Spleen (tissue), 11 donors: Measurements from ENCODE around the gene TROAP. TPM values are rescaled to one million over a fixed set of nuclear protein-coding genes. Genes with fewer than 3 reads are reported as not detected.
"Not testable (repeated sequence)": the region's sequence is repeated elsewhere in the genome, so short reads cannot be mapped to it uniquely, and the experiment has no call there.

Experiments
- DNase-seq: peaks from one replicate; pipeline ENCODE4 v3.0.0-alpha.2; 2020
- H3K27ac ChIP-seq, 8 donors: fragments of 200-600 bp; sonication (generic) in 7 of 8; 1 replicate in 4 of 8; 2 replicates in 4 of 8; pipeline versions ENCODE4 v1.5.0 to v1.8.0; 2016 to 2021; ENCODE audit warnings: inconsistent platforms in 4 of 8, mild to moderate bottlenecking in 4 of 8, moderate library complexity in 1 of 8
- H3K27me3 ChIP-seq, 7 donors: fragments of 200-600 bp; sonication (generic) in 6 of 7; replicated peaks in 1 of 7; 1 replicate in 4 of 7; 2 replicates in 3 of 7; pipeline versions ENCODE4 v1.5.0 to v1.8.0; 2016 to 2021; ENCODE audit warnings: inconsistent platforms in 3 of 7, mild to moderate bottlenecking in 1 of 7
- H3K36me3 ChIP-seq, 6 donors: fragments of 200-600 bp; sonication (generic) in 5 of 6; 1 replicate in 4 of 6; 2 replicates in 2 of 6; pipeline versions ENCODE4 v1.5.0 to v1.8.0; 2016 to 2021; ENCODE audit warnings: inconsistent platforms in 2 of 6
- H3K4me1 ChIP-seq, 6 donors: fragments of 200-600 bp; sonication (generic) in 5 of 6; 1 replicate in 3 of 6; 2 replicates in 3 of 6; pipeline versions ENCODE4 v1.5.0 to v1.8.0; 2016 to 2021; ENCODE audit warnings: inconsistent platforms in 3 of 6
- H3K4me3 ChIP-seq, 8 donors: fragments of 200-600 bp; sonication (generic) in 7 of 8; 1 replicate in 4 of 8; 2 replicates in 4 of 8; pipeline versions ENCODE4 v1.5.0 to v1.8.0; 2016 to 2021; ENCODE audit warnings: inconsistent platforms in 4 of 8, mild to moderate bottlenecking in 4 of 8, moderate library complexity in 2 of 8
- H3K9me3 ChIP-seq, 8 donors: fragments of 200-600 bp; sonication (generic) in 7 of 8; 1 replicate in 4 of 8; 2 replicates in 4 of 8; pipeline versions ENCODE4 v1.5.0 to v1.8.0; 2016 to 2021; ENCODE audit warnings: inconsistent platforms in 4 of 8
- POLR2A ChIP-seq, 3 donors: fragments of 450-650 bp; IDR thresholded peaks; one replicate each; pipeline ENCODE4 v1.5.1; 2017; ENCODE audit warnings: antibody characterized with exemption in 3 of 3, mild to moderate bottlenecking in 1 of 3
- POLR2AphosphoS5 ChIP-seq, 3 donors: sonication (generic); formaldehyde crosslinking; IDR thresholded peaks; one replicate each; pipeline ENCODE4 v1.5.1; 2017; ENCODE audit warnings: antibody characterized with exemption in 3 of 3
- WGBS, 5 donors: extraction: QIAGEN DNeasy Blood & Tissue Kit in 3 of 5; methylation state at CpG; one replicate each; pipeline versions ENCODE4 v1.1.5 to v1.1.7; 2013 to 2018; 5-methylcytosine and 5-hydroxymethylcytosine counted together
- intact Hi-C: fragments of 100-400 bp; cut with DNase I; formaldehyde crosslinking; loops from one replicate; pipeline ENCODE4 v1.15.0; 2023; ENCODE audit warnings: low total_unique reads
- polyA plus RNA-seq, 3 donors: library from polyadenylated mRNA; stranded (reverse); fragments of 200-250 nt; gene quantifications; one replicate each; pipeline ENCODE4 v1.2.1, GENCODE V29; 2013
- total RNA-seq, 7 donors: library from RNA; depleted of rRNA in 3 of 7; stranded (reverse); fragments of >200 nt in 3 of 7; fragmentation: NEBNext Ultra II Directional in 4 of 7; extraction: Animal tissue kit (Norgen Biotek cat#: 25700) in 4 of 7; gene quantifications; one replicate each; pipeline versions ENCODE4 v1.1.0 to v1.2.1, GENCODE V29; 2016 to 2021
- TF ChIP-seq, protein P1 (sequence below), 11 experiments: fragments of 200-600 bp in 7 of 11; fragments of 450-650 bp in 4 of 11; sonication (generic) in 4 of 11; IDR thresholded peaks in 8 of 11; conservative IDR thresholded peaks in 3 of 11; 1 replicate in 7 of 11; 2 replicates in 4 of 11; pipeline versions ENCODE4 v1.4.0 to v1.8.0; 2016 to 2021; ENCODE audit warnings: antibody characterized with exemption in 11 of 11, inconsistent platforms in 4 of 11, mild to moderate bottlenecking in 1 of 11
- donor health status: healthy with polysubstance abuse.
- donor health status: DM: no; HTN: no; CAD: no; lungs with moderate emphysema.
- donor health status: DM: no; HTN: no; CAD: no.
- donor health status: Bipolar disorder and iron deficiency.
- donor health status: healthy.
- donor health status: DM: no; HTN: no; CAD: no.
- donor health status: DM: yes; HTN: yes; CAD: no.

Gene TROAP
- total and polyA plus RNA-seq, 10 donors: 2.5 to 11.9 (median 4.4) TPM

DNA sequence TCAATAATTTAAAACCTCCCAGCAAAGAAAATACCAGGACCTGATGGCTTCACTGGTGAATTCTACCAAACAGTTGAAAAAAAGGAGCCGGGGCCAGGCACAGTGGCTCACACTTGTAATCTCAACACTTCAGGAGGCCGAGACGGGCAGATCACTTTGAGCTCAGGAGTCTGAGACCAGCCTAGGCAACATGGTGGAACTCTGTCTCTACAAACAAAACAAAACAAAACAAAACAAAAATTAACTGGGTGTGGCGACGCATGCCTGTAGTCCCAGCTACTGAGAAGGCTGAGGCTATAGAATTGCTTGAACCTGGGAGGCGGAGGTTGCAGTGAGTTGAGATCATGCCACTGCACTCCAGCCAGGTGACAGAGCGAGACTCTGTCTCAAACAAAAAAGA is 13.7 kb upstream of the TROAP start:
- DNase-seq: no peak
- peaks cover 0 to 50% (median 0%) of the 10 kb centered on the region in 7 donors for H3K27me3 ChIP-seq
- TF ChIP-seq POLR2AphosphoS5 (IDR thresholded peaks at IDR 0.05): no peak
- TF ChIP-seq, protein P1, sequence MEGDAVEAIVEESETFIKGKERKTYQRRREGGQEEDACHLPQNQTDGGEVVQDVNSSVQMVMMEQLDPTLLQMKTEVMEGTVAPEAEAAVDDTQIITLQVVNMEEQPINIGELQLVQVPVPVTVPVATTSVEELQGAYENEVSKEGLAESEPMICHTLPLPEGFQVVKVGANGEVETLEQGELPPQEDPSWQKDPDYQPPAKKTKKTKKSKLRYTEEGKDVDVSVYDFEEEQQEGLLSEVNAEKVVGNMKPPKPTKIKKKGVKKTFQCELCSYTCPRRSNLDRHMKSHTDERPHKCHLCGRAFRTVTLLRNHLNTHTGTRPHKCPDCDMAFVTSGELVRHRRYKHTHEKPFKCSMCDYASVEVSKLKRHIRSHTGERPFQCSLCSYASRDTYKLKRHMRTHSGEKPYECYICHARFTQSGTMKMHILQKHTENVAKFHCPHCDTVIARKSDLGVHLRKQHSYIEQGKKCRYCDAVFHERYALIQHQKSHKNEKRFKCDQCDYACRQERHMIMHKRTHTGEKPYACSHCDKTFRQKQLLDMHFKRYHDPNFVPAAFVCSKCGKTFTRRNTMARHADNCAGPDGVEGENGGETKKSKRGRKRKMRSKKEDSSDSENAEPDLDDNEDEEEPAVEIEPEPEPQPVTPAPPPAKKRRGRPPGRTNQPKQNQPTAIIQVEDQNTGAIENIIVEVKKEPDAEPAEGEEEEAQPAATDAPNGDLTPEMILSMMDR (IDR thresholded peaks at IDR 0.05 in 8 of 11, conservative IDR thresholded peaks at IDR 0.05 in 3 of 11): no peak
- TF ChIP-seq POLR2A (IDR thresholded peaks at IDR 0.05): no peak
- WGBS, 5 donors: 89 to 94% (median 92%) methylated on average over 7 of the region's 7 CpGs
- H3K4me3 ChIP-seq: no peak overlapping the region
- intact Hi-C loops: no loop called here
- no peaks in the 10 kb centered on the region for H3K36me3 ChIP-seq
- H3K9me3 ChIP-seq: no peaks in the 10 kb centered on the region
- no peaks in the 10 kb centered on the region for H3K4me1 ChIP-seq
- H3K27ac ChIP-seq: no peak overlapping the region

- H3K9me3 ChIP-seq, DNase-seq, H3K36me3 ChIP-seq, H3K4me3 ChIP-seq, H3K27ac ChIP-seq, H3K4me1 ChIP-seq, intact Hi-C loops: not testable (repeated sequence)
- WGBS, 5 donors: 49 to 65% (median 54%) methylated on average over 2 to 3 of the region's 3 CpGs
- peaks cover 0 to 50% (median 0%) of the 10 kb centered on the region in 7 donors for H3K27me3 ChIP-seq
Observed at GRCh38 chr12:49310451-49311000, 12.5 kb upstream of the TROAP start.

DNA sequence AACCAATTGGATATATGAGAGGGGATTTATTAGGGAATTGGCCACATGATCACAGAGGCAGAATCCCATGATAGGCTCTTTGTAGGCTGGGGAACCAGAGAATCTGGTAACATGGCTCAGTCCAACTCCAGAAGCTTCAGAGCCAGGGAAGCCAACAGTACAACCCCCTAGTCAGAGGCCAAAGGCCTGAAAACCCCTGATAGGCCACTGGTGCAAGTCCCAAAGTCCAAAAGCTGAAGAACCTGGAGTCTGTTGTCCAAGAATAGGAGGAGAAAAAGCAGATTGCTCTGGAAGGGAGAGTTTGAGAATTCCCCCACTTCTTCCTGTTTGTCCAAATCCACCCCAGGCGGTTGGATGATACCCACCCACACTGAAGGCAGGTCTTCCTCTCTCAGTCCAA is 8.2 kb upstream of the TROAP start:
- intact Hi-C loops: no loop called here
- 63 to 88% (median 86%) methylated on average over 1 of the region's 1 CpG for WGBS, 5 donors
- Histone ChIP-seq H3K4me1 (no peaks in the 10 kb centered on the region), H3K36me3 (no peaks in the 10 kb centered on the region), H3K27me3 (peaks cover 0 to 25% (median 0%) of the 10 kb centered on the region in 7 donors), H3K27ac (no peak overlapping the region), H3K9me3 (no peaks in the 10 kb centered on the region), H3K4me3 (no peak overlapping the region)
- no peak for TF ChIP-seq POLR2AphosphoS5 (IDR thresholded peaks at IDR 0.05)
- TF ChIP-seq, protein P1 (IDR thresholded peaks at IDR 0.05 in 8 of 11, conservative IDR thresholded peaks at IDR 0.05 in 3 of 11): no peak
- DNase-seq: no peak

DNA sequence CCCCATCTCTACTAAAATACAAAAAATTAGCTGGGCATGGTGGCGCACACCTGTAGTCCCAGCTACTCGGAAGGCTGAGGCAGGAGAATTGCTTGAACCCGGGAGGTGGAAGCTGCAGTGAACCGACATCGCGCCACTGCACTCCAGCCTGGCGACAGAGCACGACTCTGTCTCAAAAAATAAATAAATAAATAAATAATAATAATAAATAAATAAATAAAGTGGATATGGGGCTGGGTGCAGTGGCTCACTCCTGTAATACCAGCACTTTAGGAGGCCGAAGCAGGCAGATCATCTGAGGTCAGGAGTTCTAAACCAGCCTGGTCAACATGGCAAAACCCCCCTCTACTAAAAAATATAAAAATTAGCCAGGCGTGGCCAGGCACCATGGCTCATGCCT is 5.9 kb upstream of the TROAP start:
- H3K4me1 ChIP-seq, H3K9me3 ChIP-seq, intact Hi-C loops, DNase-seq, H3K36me3 ChIP-seq, H3K4me3 ChIP-seq, H3K27ac ChIP-seq: not testable (repeated sequence)
- 92 to 98% (median 94%) methylated on average over 10 of the region's 10 CpGs for WGBS, 5 donors
- H3K27me3 ChIP-seq: peaks cover 0 to 14% (median 0%) of the 10 kb centered on the region in 7 donors

GRCh38 chr12:49320411-49321103 is 2.5 kb upstream of the TROAP start:
- H3K27ac ChIP-seq, H3K36me3 ChIP-seq, H3K9me3 ChIP-seq, intact Hi-C loops, H3K4me3 ChIP-seq, H3K27me3 ChIP-seq, DNase-seq: not testable (repeated sequence)
- peaks cover 4 to 29% (median 18%) of the 10 kb centered on the region in 6 donors for H3K4me1 ChIP-seq
- whole genome bisulfite sequencing, 5 donors: 92 to 97% (median 94%) methylated on average over 9 of the region's 9 CpGs
